BE2C (cell line): ENCODE data around the gene DCHS2.

Experiments
- DNase-seq: peaks from one replicate; pipeline ENCODE4 v3.0.0-alpha.2; 2020
- H3K27me3 ChIP-seq: fragments of 250-450 bp; sonication (Bioruptor Pico); 2 replicates; pipeline ENCODE4 v1.5.1; 2020; ENCODE audit warnings: mild to moderate bottlenecking
- H3K36me3 ChIP-seq: fragments of 250-450 bp; sonication (Bioruptor Pico); 2 replicates; pipeline ENCODE4 v1.5.1; 2020; ENCODE audit warnings: mild to moderate bottlenecking
- H3K4me1 ChIP-seq: fragments of 250-450 bp; sonication (Bioruptor Pico); 2 replicates; pipeline ENCODE4 v1.5.1; 2020
- H3K4me3 ChIP-seq: 2 replicates; pipeline ENCODE4 v1.5.1; 2011; ENCODE audit warnings: low read depth, low read length
- H3K9me3 ChIP-seq: fragments of 250-450 bp; sonication (Bioruptor Pico); 2 replicates; pipeline ENCODE4 v1.5.1; 2020
- CTCF ChIP-seq: IDR thresholded peaks from 2 replicates; pipeline ENCODE4 v1.5.1; 2012; ENCODE audit warnings: mild to moderate bottlenecking, low read depth, low read length

DCHS2 gene

GRCh38 chr4:154462081-154462810 lies 29.4 kb downstream of the DCHS2 start:
- H3K36me3 ChIP-seq = no peaks in the 10 kb centered on the region
- H3K4me3 ChIP-seq = no peak overlapping the region
- H3K9me3 ChIP-seq = no peaks in the 10 kb centered on the region
- no peaks in the 10 kb centered on the region; the same call in 1 of the 2 replicates for H3K27me3 ChIP-seq
- H3K4me1 ChIP-seq = no peaks in the 10 kb centered on the region
- no peak for TF ChIP-seq CTCF
- DNase-seq = no peak

DNA sequence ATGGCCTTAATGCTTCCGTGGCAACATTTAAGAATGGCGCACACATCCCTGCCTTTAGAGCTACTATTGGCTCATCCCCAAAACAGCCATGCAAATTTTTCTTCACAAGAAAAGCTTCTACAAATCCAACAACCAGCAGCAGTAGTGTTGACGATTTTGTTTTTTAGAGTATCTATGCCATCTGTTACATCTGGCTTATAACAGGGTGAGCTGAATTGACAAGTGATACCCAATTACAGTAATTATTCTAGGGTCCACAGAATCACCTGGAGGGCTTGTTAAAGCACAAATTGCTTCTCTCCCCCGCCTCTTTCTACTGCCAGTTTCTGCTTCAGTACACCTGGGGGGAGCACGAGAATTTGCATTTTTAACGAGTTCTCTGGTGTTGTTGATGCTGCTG lies 34.1 kb downstream of the DCHS2 start:
- TF ChIP-seq CTCF = no peak
- H3K36me3 ChIP-seq = no peaks in the 10 kb centered on the region
- H3K4me3 ChIP-seq = no peak overlapping the region
- no peaks in the 10 kb centered on the region for H3K9me3 ChIP-seq
- DNase-seq = no peak
- no peaks in the 10 kb centered on the region; the same call in 1 of the 2 replicates for H3K27me3 ChIP-seq
- no peaks in the 10 kb centered on the region for H3K4me1 ChIP-seq

- Histone ChIP-seq H3K9me3 (no peaks in the 10 kb centered on the region), H3K4me1 (no peaks in the 10 kb centered on the region), H3K27me3 (no peaks in the 10 kb centered on the region; the same call in 1 of the 2 replicates), H3K36me3 (no peaks in the 10 kb centered on the region), H3K4me3 (no peak overlapping the region)
- no peak for DNase-seq
- no peak for TF ChIP-seq CTCF
Observed at GRCh38 chr4:154456889-154457288, 34.7 kb downstream of the DCHS2 start.

DNA sequence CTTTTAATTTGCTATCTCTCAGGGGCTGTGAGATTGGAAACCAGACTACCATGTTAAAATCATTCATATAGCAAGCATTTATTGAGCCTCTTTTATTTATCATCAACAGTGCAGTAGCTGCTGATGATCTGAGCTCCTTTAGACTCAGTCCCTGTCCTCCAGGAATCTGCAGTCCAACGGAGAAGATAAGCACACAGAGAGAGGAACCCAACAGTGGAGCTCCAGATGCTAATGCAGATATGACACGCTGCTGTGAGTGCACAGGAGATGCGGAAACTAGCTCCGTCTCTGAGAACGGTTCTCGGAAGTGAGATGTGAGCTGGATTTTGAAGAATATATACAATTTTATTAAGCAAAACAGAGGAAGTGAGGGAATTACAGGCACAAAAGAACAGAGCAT lies 35.4 kb downstream of the DCHS2 start:
- H3K4me1 ChIP-seq = no peaks in the 10 kb centered on the region
- DNase-seq = no peak
- H3K9me3 ChIP-seq = no peaks in the 10 kb centered on the region
- no peak for TF ChIP-seq CTCF
- no peak overlapping the region for H3K4me3 ChIP-seq
- no peaks in the 10 kb centered on the region; the same call in 1 of the 2 replicates for H3K27me3 ChIP-seq
- H3K36me3 ChIP-seq = no peaks in the 10 kb centered on the region

GRCh38 chr4:154455111-154455510 lies 36.5 kb downstream of the DCHS2 start:
- no peaks in the 10 kb centered on the region for H3K9me3 ChIP-seq
- H3K4me3 ChIP-seq = no peak overlapping the region
- no peaks in the 10 kb centered on the region; the same call in 1 of the 2 replicates for H3K27me3 ChIP-seq
- DNase-seq = no peak
- no peaks in the 10 kb centered on the region for H3K36me3 ChIP-seq
- TF ChIP-seq CTCF = no peak
- no peaks in the 10 kb centered on the region for H3K4me1 ChIP-seq

- no peak for TF ChIP-seq CTCF
- H3K36me3 ChIP-seq = no peaks in the 10 kb centered on the region
- no peaks in the 10 kb centered on the region; the same call in 1 of the 2 replicates for H3K27me3 ChIP-seq
- H3K4me1 ChIP-seq = no peaks in the 10 kb centered on the region
- no peak overlapping the region for H3K4me3 ChIP-seq
- no peak for DNase-seq
- no peaks in the 10 kb centered on the region for H3K9me3 ChIP-seq
Observed at GRCh38 chr4:154454710-154455109, 36.9 kb downstream of the DCHS2 start.
